Fibroblast of upper back skin (primary cell): ENCODE data around the gene RFFL.
"Not testable (repeated sequence)": the region's sequence is repeated elsewhere in the genome, so short reads cannot be mapped to it uniquely, and the experiment has no call there.

Experiments
- DNase-seq: peaks from one replicate; pipeline ENCODE4 v3.0.0-alpha.2; 2013

The RFFL gene, protein sequence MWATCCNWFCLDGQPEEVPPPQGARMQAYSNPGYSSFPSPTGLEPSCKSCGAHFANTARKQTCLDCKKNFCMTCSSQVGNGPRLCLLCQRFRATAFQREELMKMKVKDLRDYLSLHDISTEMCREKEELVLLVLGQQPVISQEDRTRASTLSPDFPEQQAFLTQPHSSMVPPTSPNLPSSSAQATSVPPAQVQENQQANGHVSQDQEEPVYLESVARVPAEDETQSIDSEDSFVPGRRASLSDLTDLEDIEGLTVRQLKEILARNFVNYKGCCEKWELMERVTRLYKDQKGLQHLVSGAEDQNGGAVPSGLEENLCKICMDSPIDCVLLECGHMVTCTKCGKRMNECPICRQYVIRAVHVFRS

DNA sequence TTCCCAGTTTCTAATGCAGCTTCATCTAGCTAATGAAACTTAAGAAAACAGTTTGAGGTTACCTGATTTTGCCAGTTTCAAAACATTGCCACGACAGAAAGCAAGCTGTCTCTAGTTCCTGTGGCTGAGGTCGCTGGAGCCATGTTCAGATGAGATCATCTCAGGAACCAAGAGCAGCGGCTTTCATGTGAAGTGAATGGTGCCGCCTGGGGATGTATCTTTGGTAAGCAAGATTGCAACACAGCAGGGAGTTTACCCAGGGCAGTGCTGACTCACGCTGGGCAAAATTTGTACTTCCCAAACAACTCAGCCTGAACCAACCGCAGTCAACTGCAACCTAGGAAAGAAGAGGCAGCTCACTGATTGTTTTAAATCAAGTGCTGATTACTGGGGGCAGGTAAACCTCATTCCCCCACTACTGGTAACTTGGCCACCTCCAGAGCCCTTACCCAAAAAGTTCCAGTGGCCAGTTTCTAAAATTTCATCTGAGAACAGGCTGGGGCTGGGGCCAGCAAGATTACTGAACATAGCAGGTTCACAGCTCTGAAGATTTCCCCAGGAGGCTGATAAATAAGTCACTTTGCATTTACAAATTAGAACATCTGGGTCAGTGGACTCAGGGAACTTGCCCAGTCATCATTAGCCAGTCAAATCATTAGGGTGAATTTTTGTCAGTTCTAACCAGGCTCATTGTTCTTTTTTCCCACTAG is at the start of gene RFFL:
Gene RFFL (minus strand): TSS at position 194 of the 710 bp plus-strand sequence. CDS start 37,154 bp downstream, outside the sequence.
- DNase-seq = peak; percentile 93

DNA sequence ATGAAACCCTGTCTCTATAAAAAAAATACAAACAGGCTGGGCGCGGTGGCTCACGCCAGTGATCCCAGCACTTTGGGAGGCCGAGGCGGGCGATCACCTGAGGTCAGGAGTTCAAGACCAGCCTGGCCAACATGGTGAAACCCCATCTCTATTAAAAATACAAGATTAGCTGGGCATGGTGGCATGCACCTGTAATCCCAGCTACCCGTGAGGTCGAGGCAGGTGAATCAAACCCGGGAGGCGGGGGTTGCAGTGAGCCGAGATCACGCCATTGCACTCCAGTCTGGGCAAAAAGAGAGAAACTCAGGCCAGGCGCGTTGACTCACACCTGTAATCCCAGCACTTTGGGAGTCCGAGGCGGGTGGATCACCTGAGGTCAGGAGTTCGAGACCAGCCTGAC is 47.3 kb upstream of the RFFL start:
- not testable (repeated sequence) for DNase-seq

DNA sequence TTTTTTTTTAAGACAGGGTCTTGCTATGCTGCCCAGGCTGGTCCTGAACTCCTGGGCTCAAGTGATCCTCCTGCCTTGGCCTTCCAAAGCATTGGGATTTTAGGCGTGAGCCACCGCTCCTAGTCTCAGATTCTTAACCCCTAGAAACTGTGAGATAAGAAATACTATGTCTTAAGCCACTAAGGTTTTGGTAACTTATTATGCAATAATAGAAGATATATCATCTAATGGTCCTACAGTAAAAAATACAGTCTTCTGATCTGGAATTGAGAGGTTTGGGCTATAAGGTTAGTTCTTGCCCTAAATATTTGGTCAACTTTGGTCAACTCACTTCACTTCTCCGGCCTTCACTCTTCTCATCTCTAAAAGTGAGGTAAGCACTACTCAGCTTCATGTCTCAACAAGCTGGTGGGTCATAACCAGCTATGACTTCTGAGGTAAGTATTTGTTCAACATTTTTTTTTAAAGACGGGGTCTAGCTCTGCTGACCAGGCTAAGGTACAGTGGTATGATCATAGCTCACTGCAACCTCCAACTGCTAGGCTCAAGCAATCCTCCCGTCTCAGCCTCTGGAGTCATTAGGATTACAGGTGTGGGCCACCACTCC is 41.4 kb upstream of the RFFL start:
- DNase-seq = no peak

DNA sequence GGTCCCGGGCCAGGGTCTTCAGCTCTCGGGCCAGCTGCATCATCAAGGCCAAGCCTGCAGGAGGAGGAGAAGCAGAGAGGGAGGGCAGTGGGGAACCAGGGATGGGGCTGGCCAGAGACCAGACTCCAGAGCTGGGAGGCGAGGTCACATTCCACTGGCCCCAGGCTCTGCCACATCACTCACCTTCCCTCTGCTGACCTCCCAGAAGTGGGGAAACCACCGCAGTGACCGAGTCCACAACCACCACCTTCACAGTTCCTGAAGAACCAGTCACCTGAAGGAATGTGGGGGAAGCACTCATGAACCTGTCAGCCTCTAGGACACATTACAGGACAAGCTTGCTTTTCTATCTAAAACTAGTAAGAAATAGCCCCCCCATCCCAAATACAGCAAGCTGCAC is 39.8 kb upstream of the RFFL start:
- DNase-seq = no peak

DNA sequence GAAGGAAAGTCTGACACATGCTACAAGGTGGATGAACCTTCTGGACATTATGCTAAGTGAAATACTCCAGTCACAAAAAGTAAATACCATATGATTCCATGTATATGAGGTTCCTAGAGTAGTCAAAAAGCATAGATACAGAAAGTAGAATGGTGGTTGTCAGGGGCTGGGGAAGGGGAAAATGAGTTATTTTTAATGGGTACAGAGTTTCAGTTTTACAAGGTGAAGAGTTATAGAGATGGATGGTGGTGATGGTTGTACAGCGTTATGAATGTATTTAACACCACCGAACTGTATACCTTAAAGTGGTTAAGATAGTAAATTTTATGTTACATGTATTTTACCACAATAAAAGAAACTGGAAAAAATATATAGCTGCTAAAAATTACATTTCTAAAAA is 38.2 kb upstream of the RFFL start:
- no peak for DNase-seq

DNA sequence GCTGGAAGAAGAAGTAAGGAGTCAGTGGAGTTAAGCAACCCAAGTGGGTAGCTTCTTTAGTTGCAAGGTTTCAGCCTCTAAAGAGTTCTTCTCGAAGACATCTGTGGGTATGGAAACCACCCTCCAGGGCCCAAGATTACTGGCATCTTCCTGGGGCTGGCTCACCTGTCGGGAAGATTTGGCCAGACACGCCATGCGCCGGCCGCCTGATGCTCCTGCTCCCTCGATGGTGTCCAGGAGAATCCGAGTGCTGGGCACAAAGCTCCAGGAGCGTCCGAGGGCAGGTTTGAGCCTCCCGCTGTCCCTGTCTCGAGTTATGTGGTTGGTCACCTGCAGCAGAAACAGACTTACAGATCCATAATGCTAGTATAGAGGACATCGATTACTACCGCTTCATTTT is 37.5 kb upstream of the RFFL start:
- no peak for DNase-seq

DNA sequence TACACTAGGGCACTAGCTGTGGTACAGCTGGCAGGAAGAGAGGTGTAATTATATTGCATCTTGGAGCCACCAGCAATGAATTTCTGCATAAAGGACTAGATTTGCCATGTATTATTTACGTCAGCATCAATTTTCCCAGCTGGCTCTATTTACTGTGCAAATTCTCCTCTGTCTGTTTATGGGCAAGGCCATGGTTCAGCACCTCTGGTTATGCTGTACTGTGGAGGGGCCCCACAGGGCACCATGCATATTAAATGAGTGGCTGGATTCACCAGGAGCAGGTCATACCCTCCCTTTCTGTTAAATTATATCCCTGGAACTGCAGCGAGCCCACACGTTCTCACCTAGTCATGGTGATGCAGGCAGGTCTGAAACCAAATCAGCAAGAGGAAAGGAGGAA is 36.4 kb upstream of the RFFL start:
- DNase-seq = no peak

DNA sequence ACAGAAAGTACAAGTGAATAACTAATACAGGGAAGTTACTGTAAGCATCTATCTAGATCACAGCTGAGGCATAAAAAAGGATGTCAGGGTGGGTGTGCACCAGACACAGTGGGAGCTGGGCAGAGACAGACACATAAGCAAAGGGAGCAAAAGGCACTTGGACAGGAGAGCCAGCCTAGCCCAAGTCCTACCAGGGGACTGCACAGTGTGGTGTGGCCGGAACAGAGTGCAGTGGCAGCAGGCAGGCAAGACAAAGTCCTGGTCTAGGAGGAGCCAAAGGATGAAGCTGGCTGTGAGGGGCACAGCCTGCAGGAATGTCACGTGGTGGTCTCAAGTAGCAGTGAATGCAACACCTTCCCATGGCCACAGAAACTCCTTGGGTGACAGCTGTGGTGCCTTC is 34.3 kb upstream of the RFFL start:
- DNase-seq = no peak

DNA sequence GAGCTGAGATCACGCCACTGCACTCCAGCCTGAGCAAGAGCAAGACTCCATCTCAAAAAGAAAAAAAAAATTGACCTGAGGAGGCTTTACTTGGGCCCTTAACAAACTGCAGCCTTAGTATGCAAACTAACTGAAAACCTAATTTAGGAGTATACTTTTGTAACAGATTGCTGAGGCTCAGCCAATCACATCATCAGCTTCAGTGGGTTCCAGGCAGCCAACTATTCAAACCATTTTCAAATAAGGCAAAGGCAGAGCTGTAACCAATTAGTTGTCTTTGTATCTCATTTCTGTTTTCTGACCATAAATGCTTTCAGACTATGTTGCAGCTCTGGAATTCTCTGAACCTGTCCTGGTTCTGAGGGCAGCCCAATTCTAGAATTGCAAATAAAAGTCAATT is 32.2 kb upstream of the RFFL start:
- DNase-seq = no peak

DNA sequence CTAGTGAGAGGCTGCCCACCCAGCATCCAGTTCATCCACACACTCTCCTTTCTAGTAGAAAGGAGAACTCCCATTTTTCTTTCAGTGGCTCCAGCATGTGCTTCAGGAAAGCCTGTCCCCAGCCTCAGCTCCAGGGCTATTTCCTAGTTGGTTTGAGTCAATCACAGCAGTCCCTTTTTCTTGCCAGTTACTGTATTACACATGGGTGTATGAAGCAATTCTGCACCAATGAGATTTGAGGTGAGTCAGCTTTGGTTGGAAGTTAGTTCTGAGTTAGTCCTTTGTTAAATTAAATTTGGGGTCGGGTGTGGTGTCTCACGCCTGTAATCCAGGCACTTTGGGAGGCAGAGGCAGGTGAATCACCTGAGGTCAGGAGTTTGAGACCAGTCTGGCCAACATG is 31.4 kb upstream of the RFFL start:
- peak; percentile 78 for DNase-seq

DNA sequence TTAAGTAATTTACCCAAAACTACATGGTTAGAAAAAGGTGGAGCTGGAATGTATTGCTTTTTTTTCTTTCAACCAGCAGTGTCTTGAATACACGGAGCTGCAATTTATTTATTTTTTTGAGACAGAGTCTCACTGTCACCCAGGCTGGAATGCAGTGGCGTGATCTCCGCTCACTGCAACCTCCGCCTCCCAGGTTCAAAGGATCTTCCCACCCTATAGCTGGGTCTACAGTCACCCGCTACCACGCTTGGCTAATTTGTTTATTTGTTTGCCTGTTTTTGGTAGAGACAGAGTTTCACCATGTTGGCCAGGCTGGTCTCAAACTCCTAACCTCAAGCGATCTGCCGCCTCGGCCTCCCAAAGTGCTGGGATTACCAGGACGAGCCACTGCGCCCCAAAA is 27.2 kb upstream of the RFFL start:
- not testable (repeated sequence) for DNase-seq

DNA sequence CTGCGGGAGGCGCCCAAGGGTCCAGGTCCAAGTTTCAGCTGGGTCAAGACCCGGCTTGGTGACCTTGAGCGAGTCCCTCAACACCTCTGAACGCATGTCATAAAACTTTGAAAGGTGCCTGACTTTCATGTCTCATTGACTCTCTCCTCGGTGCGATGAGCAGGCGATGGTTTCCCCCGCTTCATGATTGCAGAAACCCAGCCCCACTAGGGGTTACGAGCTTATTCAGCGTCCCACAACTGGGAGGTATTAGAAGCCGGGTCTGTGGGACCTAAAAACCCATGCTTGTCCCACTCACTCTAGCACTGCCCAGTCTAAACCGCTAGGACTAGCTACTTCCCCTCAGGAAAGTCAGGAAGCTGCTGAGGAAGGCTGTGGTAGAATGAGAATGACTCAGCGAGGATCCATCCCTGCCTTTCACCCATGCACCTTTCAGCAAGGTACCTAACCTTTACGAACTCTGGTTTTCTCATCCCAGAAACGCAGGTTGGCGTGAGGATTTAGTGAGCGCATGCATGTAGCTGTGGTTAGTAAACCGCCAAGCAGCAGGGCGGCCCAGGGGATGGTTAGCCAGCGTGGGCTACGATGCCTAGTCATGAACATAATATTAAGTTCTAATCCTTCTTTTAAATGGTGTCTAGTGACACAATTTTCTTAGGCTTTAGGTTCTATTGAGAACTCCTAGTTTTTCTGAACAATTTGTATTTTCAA is 26.2 kb upstream of the RFFL start:
- DNase-seq = peak; percentile 40

DNA sequence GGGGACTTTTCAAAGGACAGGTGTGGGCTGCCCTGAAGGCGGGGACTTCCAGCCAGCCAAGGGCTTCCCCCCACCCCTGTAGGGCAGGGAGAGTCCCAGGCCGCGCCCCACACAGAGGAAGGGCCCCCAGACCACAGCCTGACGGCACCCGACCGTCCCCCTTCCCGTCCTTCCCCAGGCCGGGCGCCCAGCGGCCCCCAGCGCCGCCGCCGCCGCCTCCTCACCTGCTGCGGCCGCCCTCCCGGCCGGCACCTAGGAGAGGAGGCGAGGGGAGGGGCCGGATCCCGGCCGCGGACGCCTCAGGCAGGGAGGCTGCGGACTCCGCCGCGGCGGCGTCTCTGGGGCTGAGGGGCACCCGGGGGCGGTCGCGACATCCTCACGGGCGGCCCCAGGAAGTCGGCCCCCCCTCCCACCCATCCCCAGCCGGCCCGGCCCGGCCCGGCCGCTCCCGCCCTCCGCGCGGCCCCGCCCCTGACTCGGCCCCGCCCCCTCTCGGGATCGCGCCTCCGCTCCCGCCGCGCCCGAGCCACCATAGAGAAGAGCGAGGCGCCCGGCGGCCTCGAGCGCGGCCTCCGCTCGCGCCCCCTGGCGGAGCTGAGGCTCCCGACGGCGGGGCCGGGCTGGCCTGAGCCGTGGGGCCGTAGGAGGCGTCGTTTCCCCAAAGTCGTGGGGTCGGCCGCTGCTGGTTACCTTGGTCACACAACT is 25.5 kb upstream of the RFFL start:
- DNase-seq = peak; percentile 79

DNA sequence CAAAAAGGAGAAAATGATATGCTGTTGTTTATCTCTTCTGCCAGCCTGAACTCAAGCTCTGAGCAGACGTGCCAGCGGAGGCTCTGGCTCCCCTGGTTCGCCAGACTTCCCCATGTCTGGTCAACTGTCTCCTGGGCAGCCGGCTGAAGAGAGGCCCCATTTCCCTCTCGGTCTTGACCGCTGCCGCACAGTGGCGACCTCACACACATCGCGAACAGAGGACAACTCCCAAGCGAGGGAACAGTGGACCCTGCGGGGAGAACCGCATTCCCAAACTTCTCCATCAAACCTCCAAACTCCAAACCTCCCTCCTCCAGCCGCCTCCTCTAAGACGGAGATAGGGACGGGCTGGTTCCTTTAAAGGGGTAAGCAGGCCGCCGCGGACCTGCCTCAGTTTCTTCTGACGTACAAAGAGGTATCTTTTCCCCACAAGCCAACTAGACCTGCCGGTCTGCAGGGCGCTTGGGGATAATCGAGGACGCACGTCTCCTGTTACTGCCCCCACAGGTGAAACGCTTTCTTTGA is 24.9 kb upstream of the RFFL start:
- DNase-seq = peak; percentile 16

DNA sequence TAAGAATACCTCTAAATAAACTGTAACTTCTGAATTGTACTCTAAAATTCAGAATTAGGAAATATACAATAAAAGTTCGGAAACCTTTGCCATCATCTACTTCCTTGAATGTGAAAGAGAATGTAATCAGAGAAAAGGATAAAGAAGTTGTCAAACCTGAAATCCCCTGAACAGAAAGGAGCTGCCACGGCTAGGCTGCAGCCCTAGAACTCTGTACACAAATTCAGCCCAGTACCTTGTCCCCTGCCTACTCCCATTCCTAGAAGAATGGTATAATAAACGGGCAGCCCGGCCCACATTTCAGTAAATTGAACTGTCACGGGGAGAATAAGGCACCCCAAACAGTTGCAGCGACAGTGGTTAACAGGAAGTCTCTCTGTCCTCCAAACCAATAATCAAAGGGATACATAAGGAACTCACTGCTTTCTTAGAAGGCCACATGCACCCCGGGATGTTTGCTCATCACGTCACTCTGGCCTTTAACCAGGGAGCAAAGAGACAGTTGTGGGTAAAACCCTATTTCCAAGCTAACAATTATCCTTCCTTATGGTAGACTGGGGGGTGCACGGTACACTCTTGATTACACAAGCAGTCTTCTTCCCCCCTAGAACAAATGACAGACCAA is 24.3 kb upstream of the RFFL start:
- no peak for DNase-seq

DNA sequence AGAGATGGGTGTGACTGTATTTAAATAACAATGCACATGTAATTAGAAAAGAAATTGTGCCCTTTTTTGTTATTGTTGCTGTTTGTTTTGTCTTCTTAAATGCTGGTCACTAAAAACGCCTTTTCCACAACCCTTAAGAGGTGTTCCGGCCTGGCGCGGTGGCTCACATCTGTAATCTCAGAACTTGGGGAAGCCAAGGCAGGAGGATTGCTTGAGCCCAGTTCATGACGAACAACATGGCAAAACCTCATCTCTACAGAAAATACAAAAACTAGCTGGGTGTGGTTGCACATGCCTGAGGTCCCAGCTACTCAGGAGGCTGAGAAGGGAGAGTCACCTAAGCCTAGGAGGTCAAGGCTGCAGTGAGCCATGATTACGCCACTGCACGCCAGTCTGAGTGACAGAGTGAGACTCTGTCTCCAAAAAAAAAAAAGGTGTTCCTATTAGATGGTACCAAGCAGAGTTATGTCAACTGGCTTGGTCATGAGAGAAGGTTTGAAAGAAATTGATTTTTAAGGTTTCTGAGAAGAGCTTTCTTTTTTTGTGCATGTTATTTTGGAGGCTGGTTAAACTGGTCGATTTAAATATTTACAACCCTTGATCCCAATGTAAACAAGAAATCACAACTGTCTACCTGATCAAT is 23.5 kb upstream of the RFFL start:
- DNase-seq = no peak

DNA sequence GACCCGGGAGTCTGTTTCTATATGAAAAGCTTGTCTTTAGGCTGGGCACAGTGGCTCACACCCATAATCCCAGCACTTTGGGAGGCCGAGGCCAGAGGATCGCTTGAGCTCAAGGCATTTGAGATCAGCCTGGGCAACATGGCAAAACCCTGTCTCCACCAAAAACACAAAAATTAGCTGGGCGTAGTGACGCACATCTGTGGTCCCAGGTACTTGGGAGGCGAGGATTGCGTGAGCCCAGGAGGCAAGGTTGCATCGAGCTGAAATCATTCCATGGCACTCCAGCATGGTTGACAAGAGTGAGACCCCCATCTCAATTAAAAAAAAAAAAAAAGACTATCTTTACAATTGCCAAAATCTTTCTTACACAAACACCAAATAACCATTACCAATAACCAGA is 22.7 kb upstream of the RFFL start:
- no peak for DNase-seq

DNA sequence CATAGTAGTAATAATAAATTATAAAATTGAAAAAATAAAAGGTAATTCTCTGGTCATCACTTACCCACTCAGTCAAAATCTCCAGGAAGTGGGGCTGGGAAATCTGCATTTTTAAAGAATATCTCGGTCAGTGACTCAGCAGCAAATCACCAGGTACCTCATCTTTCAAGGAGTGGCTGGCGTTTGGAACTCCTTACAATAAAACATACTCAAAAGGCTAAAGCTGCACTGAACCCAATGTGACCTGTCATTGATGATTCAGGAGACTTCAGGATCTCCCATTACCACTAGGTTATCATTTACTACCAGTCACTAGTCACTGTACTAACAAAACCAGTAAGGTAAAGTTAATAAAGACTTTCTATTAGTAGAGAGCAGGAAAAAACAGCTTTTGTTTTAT is 21.5 kb upstream of the RFFL start:
- peak; percentile 49 for DNase-seq

DNA sequence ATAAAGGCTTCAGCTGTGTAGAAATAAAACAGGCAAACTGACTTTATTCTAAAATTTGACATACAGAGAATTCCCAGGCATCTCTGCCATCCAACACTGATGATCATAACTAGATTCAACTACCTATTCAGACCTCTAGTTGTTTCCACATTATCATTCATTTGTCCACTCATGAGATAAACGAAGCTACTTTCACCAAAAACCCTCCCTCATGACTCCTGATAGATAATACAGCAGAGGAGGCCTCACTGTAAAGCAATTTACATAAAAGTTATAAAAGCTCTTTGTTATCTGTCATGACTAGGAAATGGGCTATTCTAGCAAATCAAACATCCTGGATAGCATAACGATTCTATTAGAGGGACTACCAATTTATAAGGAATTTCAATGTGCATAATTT is 19.6 kb upstream of the RFFL start:
- no peak for DNase-seq

DNA sequence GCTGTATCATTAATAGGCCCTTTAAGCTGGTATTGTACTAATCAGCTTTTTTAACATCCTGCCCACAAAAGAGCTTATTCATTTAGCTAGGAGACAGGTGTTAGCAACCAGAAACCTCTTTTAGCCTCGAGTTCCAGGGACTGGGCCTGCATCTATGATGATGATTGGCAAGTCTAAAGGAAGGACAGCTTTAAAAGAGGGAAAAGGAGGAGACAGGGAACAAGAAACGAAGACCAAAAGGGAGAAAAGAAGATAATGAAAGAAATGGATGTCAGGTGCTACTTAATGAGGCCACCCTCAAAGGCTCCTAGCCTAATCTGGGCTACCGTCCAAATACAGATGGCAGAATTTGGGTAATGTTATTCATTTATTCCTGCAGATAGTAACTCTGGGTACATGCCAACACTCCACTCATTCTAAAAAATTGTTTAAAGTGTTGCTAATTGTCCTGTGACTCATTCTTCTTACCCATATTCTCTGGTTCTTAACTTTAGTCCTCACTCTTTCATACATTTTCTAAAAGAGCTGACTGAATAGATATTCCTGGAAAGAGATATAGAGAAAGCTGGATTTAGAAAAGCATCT is 18.7 kb upstream of the RFFL start:
- DNase-seq = peak; percentile 87

DNA sequence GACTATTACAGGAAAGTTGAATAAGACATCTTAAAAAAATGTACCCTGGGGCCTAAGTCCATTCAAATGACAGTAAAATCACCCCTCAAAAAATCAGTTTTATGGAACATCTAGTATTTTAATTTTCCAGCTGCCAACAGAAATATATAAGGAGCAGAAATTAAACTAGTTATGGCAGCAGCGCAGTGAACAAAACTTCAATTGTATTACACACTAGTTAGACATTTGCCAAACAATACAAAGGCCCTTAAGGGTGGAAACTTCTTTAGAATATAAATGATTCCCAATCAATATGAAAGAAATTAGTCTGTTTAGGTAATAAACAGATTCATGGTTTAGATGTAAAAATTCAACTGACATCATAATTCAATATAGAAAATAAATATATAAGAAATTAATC is 18.1 kb upstream of the RFFL start:
- DNase-seq = no peak
